ENCODE results near the gene IL4I1.

The IL4I1 gene

DNA sequence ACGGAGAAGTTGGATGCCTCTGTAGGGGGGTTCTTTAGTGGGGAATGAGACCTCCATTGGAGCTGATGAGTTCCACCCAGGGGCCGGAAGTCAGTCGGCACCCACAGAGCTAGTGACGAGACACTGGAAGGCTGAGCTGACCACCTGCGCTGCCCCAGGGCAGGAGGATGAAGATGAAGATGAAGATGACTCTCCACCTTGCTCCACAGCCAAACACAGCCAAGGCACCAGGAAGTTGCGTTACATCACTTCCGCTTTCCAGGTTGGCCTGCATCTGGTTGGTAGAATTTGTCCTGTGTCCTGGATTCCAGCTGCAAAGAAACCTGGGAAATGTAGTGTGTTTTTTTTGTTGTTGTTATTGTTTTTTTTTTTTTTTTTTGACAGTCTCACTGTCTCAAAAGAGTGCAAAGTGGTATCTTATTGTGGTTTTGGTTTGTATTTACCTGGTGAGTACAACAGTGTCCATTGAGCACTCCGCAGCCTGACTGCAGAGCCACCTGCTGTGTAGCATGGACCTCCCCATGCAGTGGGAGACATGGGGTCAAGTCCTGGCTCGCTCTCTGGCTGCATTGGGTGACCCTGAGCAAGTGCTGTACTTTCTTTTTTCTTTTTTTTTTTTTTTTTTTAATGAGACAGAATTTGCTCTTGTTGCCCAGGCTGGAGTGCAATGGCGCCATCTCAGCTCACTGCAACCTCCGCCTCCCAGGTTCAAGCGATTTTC is 17.3 kb downstream of the IL4I1 start:
- DNase-seq (ENCODE audit: low spot score) = no peak

- DNase-seq (ENCODE audit: low spot score) = no peak
These were observed 18.0 kb downstream of the IL4I1 start for GRCh38 chr19:49878744-49879070.

DNA sequence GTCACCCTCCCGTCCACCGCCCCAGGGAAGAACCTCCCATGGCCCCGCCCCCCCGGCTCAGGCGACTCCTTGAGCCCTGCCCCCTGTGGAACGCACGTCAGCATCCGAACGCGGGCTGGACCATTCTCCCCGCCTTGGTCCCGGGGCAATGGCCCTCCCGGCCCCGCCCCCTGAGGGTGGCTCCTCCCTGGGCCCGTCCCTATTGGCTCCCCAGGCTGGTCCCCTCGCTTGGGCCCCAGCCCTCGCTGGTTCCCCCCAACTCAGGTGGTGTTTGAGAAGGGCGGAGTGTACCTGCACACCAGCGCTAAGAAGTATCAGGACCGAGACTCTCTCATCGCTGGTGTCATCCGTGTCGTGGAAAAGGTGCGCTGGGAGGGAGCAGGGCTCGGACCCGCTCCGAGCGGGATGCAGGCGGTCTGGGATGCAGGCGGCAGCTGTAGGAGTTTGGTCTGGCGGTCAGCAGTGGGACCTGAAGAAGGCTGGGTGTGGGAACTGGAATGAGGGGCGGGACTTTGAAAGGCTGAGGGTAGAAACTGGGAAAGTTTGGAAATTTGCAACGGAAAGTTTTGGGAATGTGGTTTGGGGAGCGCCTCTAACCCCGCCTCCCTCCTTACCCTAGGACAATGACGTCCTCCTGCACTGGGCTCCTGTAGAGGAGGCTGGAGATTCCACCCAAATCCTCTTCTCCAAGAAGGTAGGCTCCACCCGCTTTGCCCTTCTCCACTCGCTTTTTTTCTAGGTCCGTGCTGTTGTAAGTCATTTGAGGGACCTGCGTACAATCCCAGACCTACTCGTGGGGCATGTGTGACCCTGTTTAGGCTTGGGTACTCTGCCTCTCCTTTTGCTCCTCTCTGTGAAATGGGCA is 18.6 kb downstream of the IL4I1 start:
- DNase-seq (ENCODE audit: low spot score) = peak; percentile 96

DNA sequence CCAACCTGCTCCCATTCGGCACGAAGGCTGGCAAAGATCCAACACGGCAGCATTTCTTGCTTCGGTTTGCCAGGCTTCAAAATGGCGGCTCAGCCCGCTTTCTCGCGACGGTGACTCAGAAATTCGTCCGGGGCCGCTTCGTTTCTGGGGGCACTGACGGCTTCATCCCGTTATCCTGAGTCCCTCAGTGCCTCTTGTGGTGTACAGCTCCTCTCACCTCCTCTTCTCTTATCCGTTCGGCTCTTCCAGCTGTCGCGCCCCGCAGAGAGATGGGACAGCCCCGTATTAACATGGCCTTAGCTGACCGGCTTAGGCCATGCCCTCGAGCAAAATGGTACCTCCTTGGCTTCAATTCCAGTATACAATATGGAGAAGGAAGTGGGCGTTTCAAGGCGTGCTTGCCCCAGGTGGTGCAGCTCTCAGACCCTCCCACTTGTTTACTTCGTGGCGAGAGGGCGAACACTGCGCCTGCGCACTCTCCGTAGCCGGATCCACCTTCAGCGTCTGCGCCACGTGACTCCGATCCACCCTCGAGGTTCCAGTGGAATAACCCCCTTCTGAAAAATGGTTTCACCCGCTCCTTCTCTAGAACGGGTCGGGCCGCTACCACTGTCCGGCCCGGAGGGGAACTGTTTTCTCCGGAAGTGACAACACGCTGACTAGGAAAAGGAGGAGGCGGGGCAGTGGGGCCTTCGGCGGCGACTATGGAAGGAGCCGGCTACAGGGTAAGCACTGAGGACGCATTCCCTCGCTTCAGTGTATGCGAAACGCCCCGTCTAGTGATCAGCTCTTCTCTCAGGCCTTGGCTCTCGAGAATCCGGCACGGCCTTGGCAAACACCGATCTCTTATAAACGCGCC is 19.4 kb downstream of the IL4I1 start, which contains the start of the genes AKT1S1 and TBC1D17:
AKT1S1 (minus strand) TSS at position 336 of the 859 bp plus-strand sequence. CDS start 4,060 bp downstream, outside the sequence.
TBC1D17 (plus strand) TSS at position 683 of the 859 bp plus-strand sequence; CDS start at position 705, 22 bp downstream.
- DNase-seq (ENCODE audit: low spot score) = peak; percentile 100

DNA sequence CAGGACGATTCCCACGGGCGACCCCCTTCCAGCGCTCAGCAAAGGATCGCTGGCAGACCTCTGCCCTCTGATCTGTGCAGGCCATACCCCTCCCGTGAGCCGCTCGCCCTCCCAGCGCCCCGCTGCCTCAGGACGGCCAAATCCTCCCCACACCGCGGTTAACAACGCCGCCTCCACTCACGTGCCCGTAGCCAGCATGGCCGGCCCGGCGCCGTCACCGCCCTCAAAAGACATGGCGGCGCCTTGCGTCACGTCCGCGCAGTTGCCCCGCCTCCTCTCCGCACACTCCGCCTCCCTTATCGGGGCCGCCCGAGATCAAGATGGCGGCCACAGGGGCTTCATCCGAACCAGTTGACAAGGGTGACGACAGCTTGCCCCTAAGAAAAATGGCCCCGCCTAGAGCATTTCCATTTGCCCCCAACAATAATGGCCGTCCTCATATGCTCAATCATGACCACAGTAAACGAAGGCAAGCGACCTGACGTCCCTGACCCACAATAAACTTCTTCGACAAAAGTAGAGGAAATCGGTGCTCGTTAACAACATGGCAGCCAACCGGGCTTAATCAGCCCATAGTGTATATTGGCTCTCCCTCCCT is 20.2 kb downstream of the IL4I1 start:
- peak; percentile 99 for DNase-seq (ENCODE audit: low spot score)

DNA sequence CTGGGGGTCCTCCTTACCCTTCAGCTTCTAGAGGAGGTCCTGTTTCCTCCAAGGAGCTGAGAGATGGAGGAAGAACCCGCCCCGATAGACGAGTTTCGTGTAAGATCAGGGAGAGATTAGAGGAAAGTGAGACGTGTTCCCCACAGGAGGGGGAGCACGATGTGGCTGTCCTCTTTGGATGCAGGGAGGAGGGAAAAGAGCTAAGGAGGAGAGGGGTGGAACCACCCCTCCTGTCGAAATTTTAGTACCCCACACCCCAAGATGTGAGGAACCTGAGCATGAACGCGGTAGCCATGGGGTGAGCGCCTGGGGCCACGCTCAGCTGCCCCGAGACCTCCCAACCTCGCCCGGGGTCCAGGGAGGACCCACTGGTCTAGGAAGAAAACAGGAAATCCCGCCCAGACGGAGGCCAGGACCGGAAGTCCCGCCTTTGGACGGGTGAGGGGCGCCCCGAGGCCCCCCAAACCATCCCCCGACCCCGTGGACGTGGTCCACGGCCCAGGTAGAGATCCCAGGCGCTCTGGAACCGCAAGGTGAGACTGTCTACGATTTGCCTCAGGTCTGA is 20.7 kb downstream of the IL4I1 start:
- DNase-seq (ENCODE audit: low spot score) = peak; percentile 45

DNA sequence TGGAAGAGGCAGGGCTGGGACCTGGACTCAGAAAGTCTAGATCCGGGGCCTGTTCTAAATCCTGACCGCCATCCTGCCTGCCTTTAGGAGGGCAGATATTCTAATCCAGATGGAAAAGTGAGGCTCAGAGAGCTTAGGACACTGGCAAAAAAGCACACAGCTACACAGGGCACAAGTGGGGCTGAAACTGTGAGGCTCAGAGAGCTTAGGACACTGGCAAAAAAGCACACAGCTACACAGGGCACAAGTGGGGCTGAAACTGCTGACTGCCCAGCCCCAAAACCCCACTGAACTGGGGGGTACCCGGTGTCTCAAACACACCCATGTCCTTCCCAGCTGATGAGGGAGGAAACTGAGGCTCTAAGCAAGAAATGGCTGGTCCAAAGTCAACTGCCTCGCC is 21.5 kb downstream of the IL4I1 start:
- no peak for DNase-seq (ENCODE audit: low spot score)

DNA sequence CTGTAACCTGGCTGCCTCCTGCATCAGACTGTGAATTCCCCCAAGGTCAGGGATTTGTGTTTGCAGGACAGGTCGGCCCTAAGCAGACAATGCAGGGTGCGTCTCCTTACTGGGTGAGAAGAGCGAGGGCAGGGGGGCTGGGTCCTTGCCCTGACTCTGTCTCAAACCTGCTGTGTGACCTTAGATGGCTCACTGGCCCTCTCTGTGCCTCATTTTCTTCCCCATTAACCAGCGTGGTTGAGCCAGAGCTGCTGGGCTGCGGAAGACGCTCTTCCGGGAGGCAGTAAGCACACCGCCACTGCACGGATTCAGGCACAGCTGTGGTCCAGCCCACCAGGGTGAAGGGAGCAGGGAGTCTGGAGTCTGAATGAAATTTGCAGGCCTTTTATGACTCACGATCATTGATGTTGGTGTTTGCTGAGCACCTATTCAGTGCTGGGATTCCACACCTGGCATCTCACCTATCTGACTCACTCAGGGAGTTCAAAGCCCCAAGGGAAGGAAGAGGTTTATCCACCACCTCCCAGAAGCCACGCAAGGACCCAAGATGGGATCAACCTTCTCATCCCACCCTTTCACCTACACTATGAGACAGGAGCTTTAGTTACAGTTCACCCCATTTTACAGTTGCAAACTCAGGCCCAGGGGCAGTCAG is 22.1 kb downstream of the IL4I1 start:
- peak; percentile 43 for DNase-seq (ENCODE audit: low spot score)

DNA sequence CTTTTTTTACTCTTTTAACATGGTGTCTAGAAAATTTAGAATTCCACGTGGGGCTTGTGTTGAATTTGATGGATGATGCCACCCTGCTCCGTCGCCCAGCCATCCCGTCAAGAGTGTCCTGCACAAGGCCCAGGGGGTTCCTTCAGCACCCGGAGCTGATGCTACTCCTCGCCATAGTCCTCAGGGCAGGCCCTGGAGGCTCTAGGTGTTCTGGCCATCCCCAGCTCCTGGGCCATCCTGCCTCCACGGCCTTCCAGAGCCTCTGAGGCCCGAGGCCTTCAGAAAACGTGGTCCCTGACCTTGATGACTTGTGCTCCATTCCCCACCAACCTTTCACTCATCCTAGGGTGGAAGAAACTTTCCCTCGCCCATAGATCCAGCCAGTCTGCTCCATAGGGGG is 22.9 kb downstream of the IL4I1 start:
- DNase-seq (ENCODE audit: low spot score) = no peak

GRCh38 chr19:49873129-49873521 is 23.6 kb downstream of the IL4I1 start:
- DNase-seq (ENCODE audit: low spot score) = no peak

DNA sequence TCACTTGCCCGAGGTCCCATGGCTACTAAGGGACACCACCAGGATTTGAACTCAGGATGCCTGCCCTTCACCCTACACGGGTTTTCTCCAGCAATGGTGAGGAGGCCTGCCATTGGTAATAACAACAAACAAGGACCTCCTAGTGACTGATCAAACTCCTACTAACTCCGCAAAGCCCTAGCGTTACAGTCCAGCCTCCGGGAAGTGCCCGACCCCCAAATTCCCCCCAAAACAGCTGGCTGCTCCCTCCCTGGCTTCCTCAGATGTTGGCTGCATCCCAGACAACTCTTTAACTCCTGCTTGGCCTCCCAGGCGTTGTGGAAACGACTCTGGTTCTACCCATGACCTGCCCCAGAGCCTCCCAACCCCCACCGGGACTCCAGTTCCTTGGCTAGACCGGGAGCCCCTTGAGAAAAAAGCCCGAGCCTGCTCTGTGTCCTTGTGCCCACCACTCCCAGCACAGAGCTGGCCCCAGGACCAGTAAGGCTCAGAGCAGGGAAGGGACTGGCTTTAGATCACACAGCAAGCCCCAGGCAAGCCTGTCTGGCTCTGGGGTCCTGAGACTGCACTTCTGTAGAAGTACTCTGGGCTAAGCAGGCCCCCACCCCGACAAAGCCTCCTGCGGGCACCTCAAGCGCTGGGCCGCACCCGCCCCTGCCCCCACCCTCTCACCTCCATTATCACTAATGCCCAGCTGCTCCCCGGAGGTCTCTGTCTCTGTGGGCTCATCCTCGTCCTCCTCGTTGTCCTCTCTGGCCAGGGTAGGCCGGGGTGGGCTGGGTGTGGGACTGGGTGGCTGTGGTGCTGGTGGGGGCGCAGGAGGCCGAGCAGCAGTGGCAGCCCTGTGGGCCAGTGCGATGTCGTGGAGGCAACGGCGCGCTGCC is 24.2 kb downstream of the IL4I1 start:
- no peak for DNase-seq (ENCODE audit: low spot score)

GRCh38 chr19:49871349-49871985 is 25.2 kb downstream of the IL4I1 start:
- DNase-seq (ENCODE audit: low spot score) = no peak

- no peak for DNase-seq (ENCODE audit: low spot score)
These were observed 26.3 kb downstream of the IL4I1 start for GRCh38 chr19:49870309-49870901.

DNA sequence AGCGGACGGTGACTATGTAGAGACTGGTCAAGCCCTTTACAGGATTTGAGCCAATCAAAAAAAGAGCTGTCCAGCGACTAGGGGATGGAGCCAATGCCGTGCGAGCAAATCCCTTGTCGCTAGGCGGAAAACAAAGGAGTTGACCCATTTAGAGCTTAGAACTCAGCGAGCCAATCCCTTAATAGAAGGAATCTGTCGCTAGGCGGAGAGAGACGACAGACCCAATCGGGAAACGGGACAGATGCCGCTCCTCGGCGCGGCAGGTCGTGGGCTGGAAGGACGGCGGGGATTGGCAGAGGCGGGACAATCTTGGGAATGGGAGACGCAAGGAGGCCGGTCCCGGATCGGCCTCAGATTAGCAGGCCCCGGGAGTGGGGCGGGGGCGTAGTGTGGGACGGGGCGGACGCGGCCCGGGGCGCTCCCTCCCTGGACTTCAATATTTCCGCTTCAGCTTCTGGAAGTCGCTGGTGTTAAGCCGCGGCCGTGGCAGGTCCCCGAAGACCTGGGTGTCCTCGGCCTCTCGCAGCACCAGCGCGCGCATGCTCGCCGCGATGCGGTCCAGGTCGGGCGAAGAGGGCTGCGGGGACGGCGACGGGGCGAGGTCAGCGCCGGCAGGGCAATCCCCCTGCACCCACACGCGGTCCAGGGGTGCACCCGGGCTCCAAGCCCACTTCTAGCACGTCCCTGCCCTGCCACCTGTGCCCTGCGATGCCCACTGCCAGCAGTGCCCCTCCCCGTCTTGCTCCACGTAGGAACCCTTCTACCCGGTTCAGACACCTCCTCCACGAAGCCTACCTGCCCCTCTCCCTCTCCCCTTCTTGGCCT is 27.0 kb downstream of the IL4I1 start:
- DNase-seq (ENCODE audit: low spot score) = peak; percentile 100

DNA sequence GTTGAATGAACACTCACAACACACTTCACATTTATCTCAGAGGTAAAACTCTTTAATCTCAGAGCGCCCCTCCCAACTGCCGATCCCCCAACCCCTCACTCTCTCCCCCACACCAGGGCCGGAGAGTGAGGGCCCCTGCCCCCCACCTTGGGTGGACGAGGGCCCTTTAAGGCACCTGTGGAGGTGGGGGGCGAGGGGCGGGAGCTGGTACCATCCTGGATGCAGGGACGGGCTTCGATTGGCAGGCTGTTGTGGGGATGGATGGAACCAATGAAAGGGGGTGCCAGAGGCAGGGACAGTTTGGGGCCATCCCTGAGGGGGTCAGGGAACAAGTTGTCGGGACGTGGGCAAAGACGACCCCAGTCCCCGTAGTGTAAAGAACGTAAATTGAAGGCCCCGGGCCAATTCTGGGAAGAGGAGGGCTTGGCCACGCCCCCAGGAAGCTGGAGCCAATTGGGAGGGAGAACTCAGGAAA is 27.6 kb downstream of the IL4I1 start:
- DNase-seq (ENCODE audit: low spot score) = no peak

GRCh38 chr19:49866933-49867782 is 29.5 kb downstream of the IL4I1 start, which contains the start of gene PNKP:
Gene PNKP, minus strand, starts transcription at chr19:49867576. Its CDS starts 372 bp downstream, at chr19:49867204.
- DNase-seq (ENCODE audit: low spot score) = peak; percentile 91

- no peak for DNase-seq (ENCODE audit: low spot score)
These were observed 31.8 kb downstream of the IL4I1 start for GRCh38 chr19:49864890-49865289.

Data from kidney tubule cell (primary cell).